ENCODE data around the gene CCDC78.

Gene CCDC78

GRCh38 chr16:722835-723633 lies 3.2 kb downstream of the CCDC78 start:
- H3K27me3 ChIP-seq (ENCODE audit: insufficient read depth, low read depth) = no peaks in the 10 kb centered on the region
- peaks cover 58% of the 10 kb centered on the region for H3K4me1 ChIP-seq (ENCODE audit: low read depth, poor library complexity, severe bottlenecking)
- no peak overlapping the region for H3K27ac ChIP-seq
- no peak overlapping the region for H3K9ac ChIP-seq
- no peaks in the 10 kb centered on the region for H3K36me3 ChIP-seq (ENCODE audit: insufficient read depth)
- no peak overlapping the region for H3K4me3 ChIP-seq (IDR thresholded peaks at IDR 0.05; ENCODE audit: insufficient read depth, low read depth, low read length)
- H3K4me2 ChIP-seq = no peak overlapping the region
- H3K79me2 ChIP-seq (ENCODE audit: insufficient read depth, low read depth) = no peaks in the 10 kb centered on the region
- TF ChIP-seq, protein P1, sequence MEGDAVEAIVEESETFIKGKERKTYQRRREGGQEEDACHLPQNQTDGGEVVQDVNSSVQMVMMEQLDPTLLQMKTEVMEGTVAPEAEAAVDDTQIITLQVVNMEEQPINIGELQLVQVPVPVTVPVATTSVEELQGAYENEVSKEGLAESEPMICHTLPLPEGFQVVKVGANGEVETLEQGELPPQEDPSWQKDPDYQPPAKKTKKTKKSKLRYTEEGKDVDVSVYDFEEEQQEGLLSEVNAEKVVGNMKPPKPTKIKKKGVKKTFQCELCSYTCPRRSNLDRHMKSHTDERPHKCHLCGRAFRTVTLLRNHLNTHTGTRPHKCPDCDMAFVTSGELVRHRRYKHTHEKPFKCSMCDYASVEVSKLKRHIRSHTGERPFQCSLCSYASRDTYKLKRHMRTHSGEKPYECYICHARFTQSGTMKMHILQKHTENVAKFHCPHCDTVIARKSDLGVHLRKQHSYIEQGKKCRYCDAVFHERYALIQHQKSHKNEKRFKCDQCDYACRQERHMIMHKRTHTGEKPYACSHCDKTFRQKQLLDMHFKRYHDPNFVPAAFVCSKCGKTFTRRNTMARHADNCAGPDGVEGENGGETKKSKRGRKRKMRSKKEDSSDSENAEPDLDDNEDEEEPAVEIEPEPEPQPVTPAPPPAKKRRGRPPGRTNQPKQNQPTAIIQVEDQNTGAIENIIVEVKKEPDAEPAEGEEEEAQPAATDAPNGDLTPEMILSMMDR (conservative IDR thresholded peaks at IDR 0.05; ENCODE audit: low read depth, low read length) = no peak
- no peaks in the 10 kb centered on the region for H4K20me1 ChIP-seq (ENCODE audit: insufficient read depth)
- H2AFZ ChIP-seq (ENCODE audit: low read depth) = no peak overlapping the region

DNA sequence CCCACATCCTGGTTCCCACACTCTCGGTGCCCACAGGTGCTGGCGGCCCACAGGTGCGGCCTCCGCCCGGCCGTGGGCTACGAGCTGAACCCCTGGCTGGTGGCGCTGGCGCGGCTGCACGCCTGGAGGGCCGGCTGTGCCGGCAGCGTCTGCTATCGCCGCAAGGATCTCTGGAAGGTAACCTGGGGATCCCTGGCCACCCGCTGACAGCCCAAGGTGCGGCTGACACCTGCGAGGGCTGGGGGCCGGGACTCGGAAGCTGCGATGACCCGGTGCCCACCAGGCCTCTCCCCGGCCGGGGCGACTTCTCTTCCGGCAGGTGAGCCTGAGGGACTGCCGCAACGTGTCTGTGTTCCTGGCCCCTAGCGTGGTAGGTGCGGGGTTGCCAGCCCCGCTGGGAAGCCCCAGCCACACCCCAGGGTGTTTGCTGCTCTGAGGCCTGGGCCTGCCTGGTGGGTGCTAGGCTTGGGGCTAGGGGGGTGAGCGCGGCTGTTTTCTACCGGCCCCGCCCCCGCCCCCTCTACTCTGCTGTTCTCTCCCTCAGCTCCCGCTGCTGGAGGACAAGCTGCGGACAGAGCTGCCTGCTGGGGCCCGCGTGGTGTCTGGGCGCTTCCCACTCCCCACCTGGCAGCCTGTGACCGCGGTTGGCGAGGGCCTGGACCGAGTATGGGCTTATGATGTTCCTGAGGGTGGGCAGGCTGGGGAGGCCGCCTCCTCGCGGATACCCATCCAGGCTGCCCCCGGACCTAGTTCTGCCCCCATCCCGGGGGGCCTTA lies 4.3 kb downstream of the CCDC78 start:
- Histone ChIP-seq H3K27ac (no peak overlapping the region), H3K4me1 (ENCODE audit: low read depth, poor library complexity, severe bottlenecking) (peaks cover 58% of the 10 kb centered on the region)

GRCh38 chr16:720990-721764 lies 5.1 kb downstream of the CCDC78 start, which contains the start of gene ANTKMT:
TSS of gene ANTKMT (plus strand) at chr16:721146. CDS start at chr16:721275, 129 bp downstream.
- peak within 1 kb of the TSS; percentile 81 for H3K9ac ChIP-seq
- H3K4me1 ChIP-seq (ENCODE audit: low read depth, poor library complexity, severe bottlenecking) = peaks cover 53% of the 10 kb centered on the region
- no peaks in the 10 kb centered on the region for H4K20me1 ChIP-seq (ENCODE audit: insufficient read depth)
- peak within 1 kb of the TSS; percentile 81 for H3K4me2 ChIP-seq
- no peaks in the 10 kb centered on the region for H3K36me3 ChIP-seq (ENCODE audit: insufficient read depth)
- peak within 1 kb of the TSS; percentile 82 for H3K27ac ChIP-seq
- no peak within 1 kb of the TSS for H3K4me3 ChIP-seq (IDR thresholded peaks at IDR 0.05; ENCODE audit: insufficient read depth, low read depth, low read length)
- H3K79me2 ChIP-seq (ENCODE audit: insufficient read depth, low read depth) = no peaks in the 10 kb centered on the region
- peak within 1 kb of the TSS; percentile 58 for H2AFZ ChIP-seq (ENCODE audit: low read depth)
- TF ChIP-seq, protein P1 (conservative IDR thresholded peaks at IDR 0.05; ENCODE audit: low read depth, low read length) = no peak
- peaks cover 5% of the 10 kb centered on the region for H3K27me3 ChIP-seq (ENCODE audit: insufficient read depth, low read depth)

More for the DNA sequence above, 4.3 kb downstream of the CCDC78 start:
- H3K27me3 ChIP-seq (ENCODE audit: insufficient read depth, low read depth) = no peaks in the 10 kb centered on the region; the same call in 1 of the 2 replicates
- H3K79me2 ChIP-seq (ENCODE audit: insufficient read depth, low read depth) = no peaks in the 10 kb centered on the region
- H3K9ac ChIP-seq = no peak overlapping the region
- no peaks in the 10 kb centered on the region for H3K36me3 ChIP-seq (ENCODE audit: insufficient read depth)
- no peaks in the 10 kb centered on the region for H4K20me1 ChIP-seq (ENCODE audit: insufficient read depth)
- peak overlapping the region; percentile 81 for H3K4me2 ChIP-seq
- TF ChIP-seq, protein P1 (conservative IDR thresholded peaks at IDR 0.05; ENCODE audit: low read depth, low read length) = no peak
- no peak overlapping the region for H2AFZ ChIP-seq (ENCODE audit: low read depth)
- H3K4me3 ChIP-seq (IDR thresholded peaks at IDR 0.05; ENCODE audit: insufficient read depth, low read depth, low read length) = no peak overlapping the region

DNA sequence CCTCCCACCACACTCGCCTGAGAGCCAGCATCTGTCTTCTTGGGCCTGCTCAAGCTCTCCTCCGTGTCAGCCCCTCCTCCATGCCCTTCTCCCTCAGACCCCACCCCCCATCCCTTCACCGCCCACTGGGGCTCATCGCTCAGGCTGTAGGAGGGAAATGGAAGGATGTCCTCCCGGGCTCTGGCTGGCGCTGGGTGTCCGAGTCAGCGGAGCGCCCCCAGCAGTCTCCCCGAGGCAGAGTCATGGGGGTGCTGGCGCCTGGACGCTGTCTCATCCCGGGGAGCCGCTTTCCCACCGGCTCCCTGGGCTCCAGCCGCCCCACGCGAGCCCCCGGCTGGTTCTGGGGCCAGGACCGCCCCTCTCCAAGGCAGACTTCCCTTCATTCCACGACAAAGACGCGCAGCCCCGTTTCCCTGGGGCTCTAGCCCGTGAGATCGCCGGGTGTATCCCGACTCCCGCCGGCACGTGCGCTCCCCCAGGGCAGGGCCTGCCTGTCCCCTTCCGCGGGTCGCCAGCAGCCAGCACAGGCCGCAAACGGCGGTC lies 5.7 kb downstream of the CCDC78 start:
- Histone ChIP-seq H3K4me1 (ENCODE audit: low read depth, poor library complexity, severe bottlenecking) (peaks cover 48% of the 10 kb centered on the region), H3K79me2 (ENCODE audit: insufficient read depth, low read depth) (no peaks in the 10 kb centered on the region), H3K36me3 (ENCODE audit: insufficient read depth) (no peaks in the 10 kb centered on the region), H3K9ac (peak overlapping the region; percentile 81), H3K4me3 (IDR thresholded peaks at IDR 0.05; ENCODE audit: insufficient read depth, low read depth, low read length) (no peak overlapping the region), H3K27ac (peak overlapping the region; percentile 82), H2AFZ (ENCODE audit: low read depth) (peak overlapping the region; percentile 58), H4K20me1 (ENCODE audit: insufficient read depth) (no peaks in the 10 kb centered on the region), H3K4me2 (peak overlapping the region; percentile 81), H3K27me3 (ENCODE audit: insufficient read depth, low read depth) (peaks cover 11% of the 10 kb centered on the region)
- TF ChIP-seq, protein P1 (conservative IDR thresholded peaks at IDR 0.05; ENCODE audit: low read depth, low read length) = no peak
